ENCODE measurements around the gene TXNRD3.

- TF ChIP-seq YY1 (IDR thresholded peaks at IDR 0.05; ENCODE audit: insufficient read depth, insufficient read length) (no peak), ZNF274 (IDR thresholded peaks at IDR 0.05; ENCODE audit: low read depth, low read length) (no peak), SUZ12 (IDR thresholded peaks at IDR 0.05; ENCODE audit: extremely low read depth, insufficient read depth, insufficient read length) (no peak)
Observed at GRCh38 chr3:126636436-126636835, 18.5 kb downstream of the TXNRD3 start.
